ENCODE measurements around the gene AXIN1. TPM values are rescaled to one million over a fixed set of nuclear protein-coding genes. Genes with fewer than 3 reads are reported as not detected.

Gene AXIN1
- total RNA-seq, 1 experiment from 2014 or later = 42.0 TPM

DNA sequence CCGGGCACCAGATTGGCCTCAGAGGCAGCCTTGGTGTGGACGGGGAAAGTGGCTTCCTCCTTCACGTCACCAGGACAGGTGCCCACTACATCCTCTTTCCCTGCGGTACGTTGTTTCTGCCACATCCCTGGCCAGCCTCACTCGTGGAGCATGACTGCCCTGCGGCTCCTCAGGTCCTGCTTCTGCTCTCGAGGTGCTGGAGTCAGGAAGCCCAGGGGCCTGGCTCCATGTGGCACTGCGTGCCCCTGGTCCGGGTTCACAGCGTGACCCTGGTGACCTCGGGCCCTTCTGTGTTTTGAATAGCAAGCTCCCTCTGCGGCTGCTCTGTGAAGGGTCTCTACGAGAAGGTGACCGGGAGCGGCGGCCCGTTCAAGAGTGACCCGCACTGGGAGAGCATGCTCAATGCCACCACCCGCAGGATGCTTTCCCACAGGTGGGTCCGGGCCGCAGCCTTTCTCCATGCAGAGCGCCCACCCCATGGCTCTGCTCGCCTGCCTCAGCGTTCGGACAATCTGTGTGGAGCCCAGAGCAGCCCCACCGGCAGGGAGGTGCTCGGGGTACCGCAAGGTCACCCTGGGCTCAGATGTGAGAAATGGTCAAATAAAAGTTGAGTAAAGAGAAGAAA, 90.3 kb downstream of the AXIN1 start:
- POLR2A ChIA-PET (ENCODE audit: unreplicated experiment) = no interaction called here
- CTCF ChIA-PET = no interaction called here
- no peaks in the 10 kb centered on the region for H3K36me3 ChIP-seq (ENCODE audit: low read depth)
- no peaks in the 10 kb centered on the region for H3K27me3 ChIP-seq (ENCODE audit: insufficient read depth, low read depth)
- no peaks in the 10 kb centered on the region for H3F3A ChIP-seq (ENCODE audit: insufficient read depth, low read depth)
- no peak overlapping the region for H3K4me3 ChIP-seq
- intact Hi-C loops (cut with micrococcal nuclease; ENCODE audit: unreplicated experiment) = no loop called here
- H3K9me2 ChIP-seq (ENCODE audit: insufficient read depth) = no peaks in the 10 kb centered on the region
- no peak overlapping the region for H3K27ac ChIP-seq
- H3K9me3 ChIP-seq (ENCODE audit: insufficient read depth, low read depth) = no peaks in the 10 kb centered on the region
- no peaks in the 10 kb centered on the region for H3K4me1 ChIP-seq (replicated peaks; ENCODE audit: insufficient read depth)
- H3K79me2 ChIP-seq (ENCODE audit: low read depth) = no peaks in the 10 kb centered on the region
- H4K20me1 ChIP-seq (ENCODE audit: insufficient read depth) = no peaks in the 10 kb centered on the region
- H2AFZ ChIP-seq = no peak overlapping the region
- H3K4me2 ChIP-seq = no peak overlapping the region
- no peak for DNase-seq
- TF ChIP-seq, protein P1, sequence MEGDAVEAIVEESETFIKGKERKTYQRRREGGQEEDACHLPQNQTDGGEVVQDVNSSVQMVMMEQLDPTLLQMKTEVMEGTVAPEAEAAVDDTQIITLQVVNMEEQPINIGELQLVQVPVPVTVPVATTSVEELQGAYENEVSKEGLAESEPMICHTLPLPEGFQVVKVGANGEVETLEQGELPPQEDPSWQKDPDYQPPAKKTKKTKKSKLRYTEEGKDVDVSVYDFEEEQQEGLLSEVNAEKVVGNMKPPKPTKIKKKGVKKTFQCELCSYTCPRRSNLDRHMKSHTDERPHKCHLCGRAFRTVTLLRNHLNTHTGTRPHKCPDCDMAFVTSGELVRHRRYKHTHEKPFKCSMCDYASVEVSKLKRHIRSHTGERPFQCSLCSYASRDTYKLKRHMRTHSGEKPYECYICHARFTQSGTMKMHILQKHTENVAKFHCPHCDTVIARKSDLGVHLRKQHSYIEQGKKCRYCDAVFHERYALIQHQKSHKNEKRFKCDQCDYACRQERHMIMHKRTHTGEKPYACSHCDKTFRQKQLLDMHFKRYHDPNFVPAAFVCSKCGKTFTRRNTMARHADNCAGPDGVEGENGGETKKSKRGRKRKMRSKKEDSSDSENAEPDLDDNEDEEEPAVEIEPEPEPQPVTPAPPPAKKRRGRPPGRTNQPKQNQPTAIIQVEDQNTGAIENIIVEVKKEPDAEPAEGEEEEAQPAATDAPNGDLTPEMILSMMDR (conservative IDR thresholded peaks at IDR 0.05) = no peak
- TF ChIP-seq EZH2 (IDR thresholded peaks at IDR 0.05; ENCODE audit: low read depth) = no peak
- BruUV-seq (replicated peaks) = no TSS peak

DNA sequence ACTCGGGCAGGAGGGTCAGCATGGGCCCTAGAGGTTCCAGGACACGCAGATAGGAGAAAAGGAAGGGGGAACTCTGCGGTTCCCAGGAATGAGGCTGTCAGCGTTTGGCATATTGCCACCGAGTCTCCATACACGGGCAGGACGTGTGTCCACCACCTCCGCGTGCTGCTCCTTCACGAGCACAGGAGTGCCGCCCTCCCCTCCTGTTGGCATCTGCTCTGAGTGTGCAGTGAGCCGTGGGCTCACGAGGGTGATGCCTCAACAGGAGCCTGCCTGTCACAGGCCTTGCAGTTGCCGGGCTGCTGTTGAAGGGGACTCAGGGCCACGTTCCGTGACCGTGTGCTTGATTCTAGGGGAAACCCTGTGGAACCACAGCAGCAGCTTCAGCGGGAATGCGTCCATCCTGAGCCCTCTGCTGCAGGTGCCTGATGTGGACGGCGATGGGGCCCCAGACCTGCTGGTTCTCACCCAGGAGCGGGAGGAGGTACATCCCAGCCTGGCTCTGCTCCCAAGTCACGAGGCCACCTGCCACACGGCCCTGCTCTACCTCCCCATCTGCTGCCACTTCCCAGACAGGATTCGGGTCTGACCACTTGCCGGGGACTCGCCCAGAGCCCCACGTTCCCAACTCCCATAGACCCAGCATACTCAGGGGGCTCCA, 91.4 kb downstream of the AXIN1 start:
- intact Hi-C loops (cut with micrococcal nuclease; ENCODE audit: unreplicated experiment) = no loop called here
- BruUV-seq (replicated peaks) = no TSS peak
- ChIA-PET CTCF (no interaction called here), POLR2A (ENCODE audit: unreplicated experiment) (no interaction called here)
- no peak for DNase-seq
- no peak overlapping the region for H3K27ac ChIP-seq
- H3F3A ChIP-seq (ENCODE audit: insufficient read depth, low read depth) = no peaks in the 10 kb centered on the region
- no peaks in the 10 kb centered on the region for H3K9me2 ChIP-seq (ENCODE audit: insufficient read depth)
- H3K27me3 ChIP-seq (ENCODE audit: insufficient read depth, low read depth) = no peaks in the 10 kb centered on the region
- no peaks in the 10 kb centered on the region for H3K79me2 ChIP-seq (ENCODE audit: low read depth)
- no peaks in the 10 kb centered on the region for H3K4me1 ChIP-seq (replicated peaks; ENCODE audit: insufficient read depth)
- no peak for TF ChIP-seq EZH2 (IDR thresholded peaks at IDR 0.05; ENCODE audit: low read depth)
- TF ChIP-seq, protein P1 (conservative IDR thresholded peaks at IDR 0.05) = no peak
- H3K9me3 ChIP-seq (ENCODE audit: insufficient read depth, low read depth) = no peaks in the 10 kb centered on the region
- no peak overlapping the region for H3K4me2 ChIP-seq
- no peak overlapping the region for H2AFZ ChIP-seq
- no peaks in the 10 kb centered on the region for H4K20me1 ChIP-seq (ENCODE audit: insufficient read depth)
- H3K4me3 ChIP-seq = no peak overlapping the region
- no peaks in the 10 kb centered on the region for H3K36me3 ChIP-seq (ENCODE audit: low read depth)

DNA sequence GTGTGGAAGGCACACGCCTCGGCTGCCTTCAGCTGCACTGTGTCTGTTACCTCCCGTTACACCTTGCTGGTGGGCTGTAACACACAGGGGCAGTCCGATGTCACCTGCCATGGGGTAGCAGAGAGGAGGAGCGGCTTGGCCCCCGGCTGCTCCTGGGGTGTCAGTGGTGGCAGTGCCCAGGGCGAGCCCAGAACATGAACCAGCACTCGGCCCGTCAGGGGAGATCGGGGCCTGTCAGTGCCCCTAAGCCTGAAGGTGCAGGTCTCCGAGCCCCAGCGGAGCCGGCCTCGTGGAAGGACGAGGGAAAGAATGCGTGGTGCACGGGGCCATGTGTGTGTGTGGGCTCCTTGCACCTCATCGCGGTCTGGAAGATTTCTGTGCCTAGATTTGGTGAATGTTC, 92.2 kb downstream of the AXIN1 start:
- no peak overlapping the region for H3K4me2 ChIP-seq
- H3K9me3 ChIP-seq (ENCODE audit: insufficient read depth, low read depth) = no peaks in the 10 kb centered on the region
- H3F3A ChIP-seq (ENCODE audit: insufficient read depth, low read depth) = no peaks in the 10 kb centered on the region
- no peak overlapping the region for H2AFZ ChIP-seq
- ChIA-PET CTCF (no interaction called here), POLR2A (ENCODE audit: unreplicated experiment) (no interaction called here)
- H3K27ac ChIP-seq = no peak overlapping the region
- H3K4me1 ChIP-seq (replicated peaks; ENCODE audit: insufficient read depth) = no peaks in the 10 kb centered on the region
- no peak overlapping the region for H3K4me3 ChIP-seq
- H3K9me2 ChIP-seq (ENCODE audit: insufficient read depth) = no peaks in the 10 kb centered on the region
- no peaks in the 10 kb centered on the region for H3K27me3 ChIP-seq (ENCODE audit: insufficient read depth, low read depth)
- H4K20me1 ChIP-seq (ENCODE audit: insufficient read depth) = no peaks in the 10 kb centered on the region
- intact Hi-C loops (cut with micrococcal nuclease; ENCODE audit: unreplicated experiment) = no loop called here
- DNase-seq = no peak
- H3K36me3 ChIP-seq (ENCODE audit: low read depth) = no peaks in the 10 kb centered on the region
- TF ChIP-seq, protein P1 (conservative IDR thresholded peaks at IDR 0.05) = no peak
- TF ChIP-seq EZH2 (IDR thresholded peaks at IDR 0.05; ENCODE audit: low read depth) = no peak
- no TSS peak for BruUV-seq (replicated peaks)
- H3K79me2 ChIP-seq (ENCODE audit: low read depth) = no peaks in the 10 kb centered on the region

Data from PC-9 (cell line).